ENCODE data around the gene IMP3.
"Not testable (repeated sequence)": the region's sequence is repeated elsewhere in the genome, so short reads cannot be mapped to it uniquely, and the experiment has no call there.

IMP3 gene

GRCh38 chr15:75649848-75650247 is 9.8 kb upstream of the IMP3 start:
- DNase-seq, result no peak

GRCh38 chr15:75649045-75649761 is 9.2 kb upstream of the IMP3 start:
- DNase-seq, result no peak

DNA sequence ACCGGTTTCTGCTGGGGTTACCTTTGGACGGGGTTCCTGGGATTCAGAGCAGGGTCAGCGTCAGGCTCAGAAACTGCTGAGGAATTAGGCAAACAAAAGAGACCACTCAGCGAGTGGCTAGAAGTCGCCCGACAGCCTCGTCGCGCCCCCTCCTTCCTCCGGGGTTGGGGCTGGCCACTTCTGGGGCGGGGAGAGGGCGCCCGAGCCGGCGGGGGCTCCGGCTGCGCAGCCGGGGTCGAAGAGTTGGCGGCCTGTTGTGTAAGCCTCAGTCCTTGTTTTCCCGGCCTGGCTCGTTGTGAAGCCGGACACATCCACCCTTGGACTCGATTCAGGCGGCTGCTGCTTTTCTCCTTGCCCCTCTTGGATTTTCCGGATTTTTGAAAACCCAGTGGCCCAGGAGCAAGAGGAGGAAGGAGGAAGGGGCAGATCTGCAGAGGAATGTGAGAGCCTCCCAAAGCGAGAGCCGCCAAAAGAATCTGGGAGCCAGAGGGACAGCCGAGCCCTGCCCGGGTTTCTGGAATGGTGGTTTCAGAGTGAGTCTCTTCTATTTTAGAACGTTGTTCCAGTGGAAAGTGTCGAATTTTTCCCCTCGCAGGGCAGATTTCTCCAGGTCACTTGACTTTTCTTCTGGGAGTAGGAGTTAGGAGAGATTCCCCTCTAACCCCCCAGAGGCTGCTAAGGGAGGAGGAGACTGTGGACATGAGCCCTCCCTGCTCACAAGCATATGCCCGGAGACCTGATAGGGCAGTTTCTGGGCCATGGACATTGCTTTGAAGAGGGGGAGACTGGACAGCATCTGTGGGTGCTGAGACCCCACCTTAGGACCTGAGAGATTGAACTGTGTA is 8.4 kb upstream of the IMP3 start:
- no peak for DNase-seq

- DNase-seq, result peak; percentile 74
Observed at GRCh38 chr15:75647370-75648155, 7.5 kb upstream of the IMP3 start, which contains the start of gene SNX33. TSS of gene SNX33 (plus strand) at chr15:75647912. CDS start at chr15:75649103, 1,191 bp downstream.

DNA sequence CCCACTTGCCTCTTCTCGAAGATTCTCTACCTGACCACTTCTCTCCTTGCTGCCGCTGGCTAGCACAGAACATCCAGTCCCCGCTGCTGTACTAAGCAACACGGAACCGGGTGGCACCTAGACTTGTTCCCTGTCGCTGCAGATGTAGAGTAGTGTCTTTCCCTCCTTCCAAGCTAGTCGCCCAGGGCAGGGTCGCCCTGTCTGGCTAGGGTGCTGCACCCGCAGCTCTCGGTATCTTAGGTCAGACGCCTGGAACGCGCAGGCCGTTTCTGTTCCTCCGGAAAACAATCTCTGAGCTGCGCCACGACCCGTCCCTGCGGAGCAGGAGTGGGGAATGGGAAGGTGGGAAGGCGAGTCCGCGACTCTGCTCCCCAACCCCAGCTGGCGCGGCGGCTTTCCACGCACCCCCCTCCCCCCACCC is 6.9 kb upstream of the IMP3 start:
- DNase-seq, result no peak

DNA sequence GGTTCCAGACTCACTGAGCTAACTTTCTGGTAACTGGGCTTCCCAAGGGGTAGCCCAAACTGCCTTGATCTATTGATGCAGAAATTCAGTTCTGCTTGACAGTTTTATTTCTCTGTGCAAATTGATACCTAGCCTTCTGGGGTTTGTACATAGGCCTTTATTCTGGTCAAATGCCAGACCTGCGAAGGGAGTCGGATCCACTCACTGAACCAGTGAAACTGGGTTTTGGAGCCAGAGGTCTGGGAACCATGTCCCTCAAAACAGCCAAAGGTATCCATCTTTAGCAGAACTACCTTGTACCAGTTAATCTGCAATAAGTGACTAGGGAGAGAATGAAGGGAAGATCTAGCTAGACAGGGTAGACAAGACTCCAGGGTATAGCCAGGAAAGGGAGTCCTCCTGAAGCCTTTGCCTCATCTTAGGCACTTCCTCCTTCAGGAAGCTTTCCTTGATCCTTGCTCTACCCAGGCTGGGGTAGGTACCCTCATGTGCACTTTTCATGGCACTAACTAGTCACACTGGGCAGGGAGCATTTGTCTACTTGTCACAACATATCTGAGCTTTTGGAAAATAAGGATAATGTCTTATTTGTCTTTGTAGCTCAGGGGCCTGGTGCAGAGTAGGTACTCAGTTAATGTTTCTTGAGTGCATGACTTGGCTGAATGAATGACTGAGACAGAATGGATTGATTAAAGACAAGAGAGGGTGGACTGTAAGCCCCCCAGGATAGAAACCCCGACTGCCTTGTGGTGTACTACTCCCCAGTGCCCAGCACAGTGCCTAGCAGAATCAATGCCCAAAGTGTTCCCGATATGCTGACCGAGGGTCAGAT is 6.3 kb upstream of the IMP3 start:
- DNase-seq, result no peak

- DNase-seq, result no peak
Observed at GRCh38 chr15:75644376-75644775, 4.4 kb upstream of the IMP3 start.

GRCh38 chr15:75641603-75642002 is 1.6 kb upstream of the IMP3 start:
- no peak for DNase-seq

DNA sequence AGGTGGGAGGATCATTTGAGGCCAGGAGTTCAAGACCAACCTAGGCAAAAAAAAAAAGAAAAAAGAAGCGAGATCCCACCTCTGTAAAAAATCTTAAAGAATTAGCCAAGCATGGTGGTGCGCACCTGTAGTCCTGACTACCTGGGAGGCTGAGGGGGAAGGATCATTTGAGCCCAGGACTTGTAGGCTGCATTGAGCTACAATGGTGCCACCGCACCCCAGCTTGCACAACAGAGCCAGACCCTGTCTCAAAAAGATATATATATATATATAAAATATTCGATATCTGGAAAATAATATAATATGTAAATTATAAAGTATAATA is 1.1 kb upstream of the IMP3 start:
- DNase-seq, result no peak

GRCh38 chr15:75640483-75641178 is 607 bp upstream of the IMP3 start:
- peak; percentile 71 for DNase-seq

- no peak for DNase-seq
Observed at GRCh38 chr15:75639191-75639708, 774 bp downstream of the IMP3 start.

- DNase-seq, result no peak
Observed at GRCh38 chr15:75637245-75638009, 2.6 kb downstream of the IMP3 start.

DNA sequence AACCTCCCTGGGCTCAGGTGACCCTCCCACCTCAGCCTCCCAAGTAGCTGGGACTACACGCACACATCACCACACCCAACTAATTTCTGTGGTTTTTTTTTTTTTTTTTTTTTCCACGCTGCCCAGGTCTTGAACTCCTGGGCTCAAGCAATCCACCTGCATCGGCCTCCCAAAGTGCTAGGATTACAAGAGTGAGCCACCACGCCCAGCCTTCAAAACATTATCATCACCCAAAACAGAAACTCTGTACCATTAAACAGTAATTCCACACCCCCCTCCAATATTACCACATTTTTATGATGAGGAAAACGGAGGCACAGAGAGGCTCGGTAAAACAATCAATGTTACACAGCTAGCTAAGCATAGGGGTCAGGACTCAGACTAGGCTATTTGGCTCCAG is 4.0 kb downstream of the IMP3 start:
- no peak for DNase-seq

DNA sequence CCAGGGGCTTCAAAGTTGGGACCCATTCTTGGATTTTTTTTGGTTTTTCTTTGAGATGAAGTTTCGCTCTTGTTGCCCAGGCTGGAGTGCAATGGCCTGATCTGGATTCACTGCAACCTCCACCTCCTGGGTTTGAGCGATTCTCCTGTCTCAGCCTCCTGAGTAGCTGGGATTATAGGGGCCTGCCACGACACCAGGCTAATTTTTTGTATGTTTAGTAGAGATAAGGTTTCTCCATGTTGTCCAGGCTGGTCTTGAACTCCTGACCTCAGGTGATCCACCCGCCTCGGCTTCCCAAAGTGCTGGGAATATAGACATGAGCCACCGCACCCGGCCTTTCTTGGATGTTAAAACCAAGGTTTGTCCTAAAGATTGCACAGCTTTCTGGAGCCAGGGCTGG is 6.1 kb downstream of the IMP3 start:
- not testable (repeated sequence) for DNase-seq

GRCh38 chr15:75631935-75632334 is 8.1 kb downstream of the IMP3 start:
- no peak for DNase-seq

- peak; percentile 77 for DNase-seq
Observed at GRCh38 chr15:75625542-75626347, 14.3 kb downstream of the IMP3 start, which contains the start of gene SNUPN. TSS of gene SNUPN (minus strand) at chr15:75625725. CDS start at chr15:75621051, 4,674 bp downstream.

DNA sequence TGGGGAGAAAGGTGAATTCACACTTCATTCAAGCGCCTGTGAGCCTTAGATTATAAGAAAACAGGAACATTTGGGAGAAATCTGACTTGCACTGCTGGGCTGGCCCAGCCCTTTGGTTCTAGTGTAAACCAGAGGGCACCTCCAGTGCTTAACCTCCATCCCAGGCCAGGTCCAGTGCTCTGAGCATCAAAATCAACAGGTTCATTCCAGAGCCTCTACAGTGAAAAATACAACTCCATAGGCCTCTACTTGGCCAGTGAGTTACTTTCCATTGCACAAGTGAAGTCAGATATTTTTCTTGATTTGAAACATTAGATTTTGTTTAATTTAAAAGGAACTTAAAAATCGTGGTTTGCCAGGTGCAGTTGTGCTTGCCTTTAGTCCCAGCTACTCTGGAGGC is 17.5 kb downstream of the IMP3 start:
- DNase-seq, result no peak

- no peak for DNase-seq
Observed at GRCh38 chr15:75620841-75621391, 19.1 kb downstream of the IMP3 start.

GRCh38 chr15:75620058-75620820 is 19.8 kb downstream of the IMP3 start:
- no peak for DNase-seq

All from kidney glomerular epithelial cell (primary cell).